Limb (tissue), 2 donors: ENCODE results near the gene HK1.
"Not testable (repeated sequence)": the region's sequence is repeated elsewhere in the genome, so short reads cannot be mapped to it uniquely, and the experiment has no call there.

Experiments used
- DNase-seq, 2 donors: peaks; one replicate each; pipeline ENCODE4 v3.0.0-alpha.2; 2016; ENCODE audit errors: extremely low spot score in 2 of 2

Gene HK1

GRCh38 chr10:69254877-69255276, 23.4 kb upstream of the HK1 start:
- DNase-seq = no peak

GRCh38 chr10:69259547-69260243, 18.6 kb upstream of the HK1 start:
- no peak for DNase-seq

- no peak for DNase-seq
Observed at GRCh38 chr10:69261184-69261583, 17.1 kb upstream of the HK1 start.

GRCh38 chr10:69262292-69262751, 16.0 kb upstream of the HK1 start:
- DNase-seq = no peak

- DNase-seq = no peak
Observed at GRCh38 chr10:69265521-69265920, 12.8 kb upstream of the HK1 start.

GRCh38 chr10:69268761-69269416, 9.4 kb upstream of the HK1 start:
- no peak for DNase-seq

GRCh38 chr10:69269761-69270160, 8.5 kb upstream of the HK1 start:
- DNase-seq = no peak

- DNase-seq = no peak
Observed at GRCh38 chr10:69270990-69271389, 7.3 kb upstream of the HK1 start.

- DNase-seq = no peak
Observed at GRCh38 chr10:69272624-69273023, 5.7 kb upstream of the HK1 start.

GRCh38 chr10:69275444-69275843, 2.9 kb upstream of the HK1 start:
- DNase-seq = no peak

GRCh38 chr10:69276503-69276902, 1.8 kb upstream of the HK1 start:
- DNase-seq = no peak

GRCh38 chr10:69279110-69279509, 814 bp downstream of the HK1 start:
- DNase-seq = no peak

GRCh38 chr10:69281507-69282413, 3.5 kb downstream of the HK1 start:
- DNase-seq = no peak

GRCh38 chr10:69284402-69284801, 6.1 kb downstream of the HK1 start:
- not testable (repeated sequence) for DNase-seq

- DNase-seq = no peak
Observed at GRCh38 chr10:69285699-69286098, 7.4 kb downstream of the HK1 start.

- no peak for DNase-seq
Observed at GRCh38 chr10:69287181-69287580, 8.9 kb downstream of the HK1 start.

- DNase-seq = no peak
Observed at GRCh38 chr10:69290993-69291392, 12.7 kb downstream of the HK1 start.

- no peak for DNase-seq
Observed at GRCh38 chr10:69292459-69292858, 14.2 kb downstream of the HK1 start.

- DNase-seq = no peak
Observed at GRCh38 chr10:69295027-69295636, 16.8 kb downstream of the HK1 start.

- DNase-seq = no peak
Observed at GRCh38 chr10:69303632-69304051, 25.3 kb downstream of the HK1 start.

GRCh38 chr10:69306421-69306820, 28.1 kb downstream of the HK1 start:
- DNase-seq = no peak

GRCh38 chr10:69307434-69307833, 29.1 kb downstream of the HK1 start:
- DNase-seq = no peak
